Retinal pigment epithelial cell (primary cell): ENCODE measurements around the gene GRIK1.

Experiments
- DNase-seq: peaks from one replicate; pipeline ENCODE4 v3.0.0-alpha.2; 2010; ENCODE audit warnings: low read depth
- H3K4me3 ChIP-seq: 2 replicates; pipeline ENCODE4 v1.5.1; 2011; ENCODE audit warnings: mild to moderate bottlenecking, low read length, control low read depth, moderate library complexity
- TF ChIP-seq, protein P1 (sequence below): conservative IDR thresholded peaks from 2 replicates; pipeline ENCODE4 v1.5.1; 2011; ENCODE audit warnings: low read depth, low read length, control low read depth, inconsistent platforms

Gene GRIK1

DNA sequence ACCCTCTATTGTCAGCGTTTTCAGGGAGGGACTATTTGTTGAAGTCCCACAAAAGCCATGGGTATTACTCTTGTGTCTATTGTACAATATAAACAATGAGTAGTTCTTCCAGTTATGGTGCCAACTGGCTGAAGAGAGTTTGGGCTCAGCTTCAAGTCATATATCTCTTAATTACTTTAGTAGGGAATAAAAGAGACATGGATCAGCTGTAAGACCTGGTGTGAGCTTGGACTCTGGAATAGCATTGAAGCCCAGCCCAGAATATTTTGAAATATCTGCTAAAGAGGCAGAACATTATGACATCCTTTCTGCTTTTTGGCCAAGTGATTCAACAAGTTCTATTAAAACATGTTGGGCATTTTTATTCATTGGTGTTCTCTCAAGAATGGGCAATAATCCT is 416.1 kb downstream of the GRIK1 start:
- TF ChIP-seq, protein P1, sequence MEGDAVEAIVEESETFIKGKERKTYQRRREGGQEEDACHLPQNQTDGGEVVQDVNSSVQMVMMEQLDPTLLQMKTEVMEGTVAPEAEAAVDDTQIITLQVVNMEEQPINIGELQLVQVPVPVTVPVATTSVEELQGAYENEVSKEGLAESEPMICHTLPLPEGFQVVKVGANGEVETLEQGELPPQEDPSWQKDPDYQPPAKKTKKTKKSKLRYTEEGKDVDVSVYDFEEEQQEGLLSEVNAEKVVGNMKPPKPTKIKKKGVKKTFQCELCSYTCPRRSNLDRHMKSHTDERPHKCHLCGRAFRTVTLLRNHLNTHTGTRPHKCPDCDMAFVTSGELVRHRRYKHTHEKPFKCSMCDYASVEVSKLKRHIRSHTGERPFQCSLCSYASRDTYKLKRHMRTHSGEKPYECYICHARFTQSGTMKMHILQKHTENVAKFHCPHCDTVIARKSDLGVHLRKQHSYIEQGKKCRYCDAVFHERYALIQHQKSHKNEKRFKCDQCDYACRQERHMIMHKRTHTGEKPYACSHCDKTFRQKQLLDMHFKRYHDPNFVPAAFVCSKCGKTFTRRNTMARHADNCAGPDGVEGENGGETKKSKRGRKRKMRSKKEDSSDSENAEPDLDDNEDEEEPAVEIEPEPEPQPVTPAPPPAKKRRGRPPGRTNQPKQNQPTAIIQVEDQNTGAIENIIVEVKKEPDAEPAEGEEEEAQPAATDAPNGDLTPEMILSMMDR: no peak
- DNase-seq: no peak
- H3K4me3 ChIP-seq: no peak overlapping the region

DNA sequence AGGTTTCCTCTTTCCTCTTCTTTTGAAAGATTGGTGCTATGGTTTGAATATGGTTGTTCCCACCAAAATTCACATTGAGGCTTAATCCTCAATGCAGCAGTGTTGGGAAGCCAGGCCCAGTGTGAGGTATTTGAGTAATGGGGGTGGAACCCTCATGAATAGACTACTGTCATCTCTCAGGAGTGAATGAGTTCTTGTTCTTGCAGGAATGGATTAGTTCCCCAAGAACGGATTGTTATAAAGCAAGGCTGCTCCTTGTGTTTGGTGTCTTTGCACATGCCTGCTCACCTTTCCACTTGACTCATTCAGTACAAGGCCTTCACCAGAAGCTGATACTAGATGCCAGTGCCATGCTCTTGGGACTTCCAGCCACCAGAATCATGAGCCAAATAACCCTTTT is 417.9 kb downstream of the GRIK1 start:
- TF ChIP-seq, protein P1: no peak
- no peak for DNase-seq
- no peak overlapping the region for H3K4me3 ChIP-seq

DNA sequence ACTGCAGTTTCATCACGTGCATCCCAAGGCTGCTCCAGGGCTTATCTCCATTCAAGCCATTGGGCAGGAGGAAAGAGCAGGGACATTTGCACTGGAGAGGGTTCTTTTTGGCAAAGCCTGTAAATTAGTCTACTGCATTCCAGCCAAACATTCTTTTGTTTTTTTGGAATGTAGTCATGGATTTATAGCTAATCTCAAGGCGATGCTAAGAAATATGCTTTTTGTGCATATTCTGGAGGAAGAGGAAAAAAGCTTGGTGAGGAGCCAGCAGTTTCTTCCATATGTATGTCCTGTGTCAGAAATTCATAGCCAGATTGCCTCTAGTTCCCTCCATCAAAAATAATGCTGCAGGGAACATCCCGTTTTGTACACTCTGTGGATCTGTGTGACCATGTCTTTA is 419.6 kb downstream of the GRIK1 start:
- peak; percentile 21 for DNase-seq
- TF ChIP-seq, protein P1: no peak

DNA sequence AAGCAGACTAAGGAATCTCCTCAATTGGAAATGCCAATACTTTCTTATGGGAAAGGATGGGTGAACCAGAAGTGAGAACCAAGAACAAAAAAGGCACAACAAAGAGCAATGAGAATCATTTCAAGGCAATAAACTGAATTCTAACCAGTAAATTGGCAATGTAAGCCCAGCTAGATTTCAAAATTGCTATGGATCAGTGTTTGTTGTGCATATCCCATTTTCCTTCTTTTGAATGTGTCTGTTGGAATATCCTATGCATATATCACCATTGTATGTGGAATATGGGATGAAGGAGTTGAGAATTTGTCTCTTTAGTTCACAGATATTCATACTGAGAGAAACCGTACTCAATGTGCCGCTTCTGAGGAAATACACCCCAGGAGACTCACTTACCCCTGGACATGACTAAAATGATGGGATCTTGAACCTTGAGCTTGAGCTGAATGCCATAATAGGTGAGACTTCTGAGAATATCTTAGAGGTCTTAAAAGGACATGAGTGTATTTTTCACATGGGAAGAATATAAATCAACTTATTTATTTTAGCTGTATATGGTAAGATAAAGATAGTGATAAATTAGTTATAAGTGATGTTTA is 425.0 kb downstream of the GRIK1 start:
- TF ChIP-seq, protein P1: no peak

More for the DNA sequence above, 419.6 kb downstream of the GRIK1 start:
- H3K4me3 ChIP-seq: no peak overlapping the region

DNA sequence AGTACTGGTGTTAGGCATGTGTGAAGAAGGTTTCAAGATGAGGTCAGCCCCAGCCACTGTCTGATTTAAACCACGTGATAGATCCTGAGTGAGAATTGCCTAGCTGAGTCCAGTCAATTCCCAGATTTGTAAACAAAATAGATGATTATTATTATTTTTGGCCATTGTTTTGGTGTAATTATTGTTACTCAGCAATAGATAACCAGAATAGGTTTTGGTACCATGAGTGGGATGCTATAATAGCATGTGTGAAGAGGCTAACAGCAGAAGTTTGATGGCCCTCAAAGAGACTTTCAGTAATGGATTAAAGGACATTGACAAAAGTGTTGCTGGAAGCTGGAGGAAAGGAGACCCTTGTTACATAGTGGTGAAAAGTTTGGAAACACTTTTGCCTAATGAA is 426.3 kb downstream of the GRIK1 start:
- no peak overlapping the region for H3K4me3 ChIP-seq
- no peak for DNase-seq
- TF ChIP-seq, protein P1: no peak

More for the DNA sequence above, 425.0 kb downstream of the GRIK1 start:
- H3K4me3 ChIP-seq: no peak overlapping the region
- DNase-seq: no peak

DNA sequence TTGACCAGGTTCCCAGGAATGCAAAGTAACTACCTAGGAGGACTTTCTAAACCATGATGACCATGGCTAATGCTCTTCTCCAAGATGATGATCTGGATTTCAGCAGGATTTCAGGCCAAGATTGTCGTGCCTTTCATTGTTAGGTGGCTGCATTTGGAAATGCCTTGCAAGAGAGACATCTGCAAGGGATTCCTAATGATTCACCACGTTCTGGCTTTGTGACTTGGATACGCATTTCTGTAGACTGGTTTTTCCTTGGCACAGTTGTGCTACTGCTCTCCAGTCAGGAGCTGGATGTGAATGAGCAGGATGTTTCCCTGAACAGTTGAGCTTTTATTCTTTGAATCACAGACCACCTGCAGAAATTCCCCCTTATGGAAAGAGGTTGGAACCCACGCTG is 428.7 kb downstream of the GRIK1 start:
- no peak for DNase-seq
- no peak overlapping the region for H3K4me3 ChIP-seq

DNA sequence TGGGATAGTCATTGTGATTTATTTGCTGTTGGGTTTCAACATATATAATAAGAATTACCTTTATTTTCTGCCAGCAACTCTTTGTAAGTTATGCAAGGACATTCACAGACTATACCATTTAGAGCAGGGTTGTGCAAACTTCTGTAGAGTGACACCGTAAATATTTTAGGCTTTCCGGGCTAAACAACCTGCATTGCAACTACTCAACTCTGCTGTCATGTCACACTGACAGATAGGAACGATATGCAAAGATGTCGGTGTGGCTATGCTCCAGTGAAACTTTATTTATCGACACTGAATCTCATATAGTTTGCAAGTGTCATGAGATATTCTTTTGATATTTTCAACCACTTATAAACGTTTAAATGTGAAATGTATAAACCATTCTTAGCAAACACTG is 430.7 kb downstream of the GRIK1 start:
- TF ChIP-seq, protein P1: no peak
- no peak for DNase-seq
- H3K4me3 ChIP-seq: no peak overlapping the region

More for the DNA sequence above, 428.7 kb downstream of the GRIK1 start:
- TF ChIP-seq, protein P1: no peak
